Measurements from ENCODE around the gene KIF1A.

The KIF1A gene

DNA sequence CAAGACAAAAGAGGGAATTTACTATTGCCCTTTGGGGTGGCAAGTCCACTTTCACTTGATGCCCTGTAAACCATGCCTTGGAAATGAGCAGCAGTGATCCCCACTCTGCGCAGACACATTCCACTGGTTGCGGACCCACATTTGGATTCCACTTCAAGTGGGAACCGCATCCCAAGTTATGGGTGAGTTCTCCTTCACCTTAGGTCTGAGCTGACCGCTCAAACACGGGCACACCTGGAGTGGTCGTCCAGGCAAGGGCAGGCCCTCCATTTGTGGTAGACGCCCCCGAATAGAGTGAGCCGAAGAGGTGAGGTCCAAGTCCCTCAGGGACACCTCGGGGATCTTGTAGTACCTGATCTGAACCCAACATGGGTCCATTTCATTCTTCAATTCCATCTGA, 38.9 kb upstream of the KIF1A start:
- TF ChIP-seq, protein P1, sequence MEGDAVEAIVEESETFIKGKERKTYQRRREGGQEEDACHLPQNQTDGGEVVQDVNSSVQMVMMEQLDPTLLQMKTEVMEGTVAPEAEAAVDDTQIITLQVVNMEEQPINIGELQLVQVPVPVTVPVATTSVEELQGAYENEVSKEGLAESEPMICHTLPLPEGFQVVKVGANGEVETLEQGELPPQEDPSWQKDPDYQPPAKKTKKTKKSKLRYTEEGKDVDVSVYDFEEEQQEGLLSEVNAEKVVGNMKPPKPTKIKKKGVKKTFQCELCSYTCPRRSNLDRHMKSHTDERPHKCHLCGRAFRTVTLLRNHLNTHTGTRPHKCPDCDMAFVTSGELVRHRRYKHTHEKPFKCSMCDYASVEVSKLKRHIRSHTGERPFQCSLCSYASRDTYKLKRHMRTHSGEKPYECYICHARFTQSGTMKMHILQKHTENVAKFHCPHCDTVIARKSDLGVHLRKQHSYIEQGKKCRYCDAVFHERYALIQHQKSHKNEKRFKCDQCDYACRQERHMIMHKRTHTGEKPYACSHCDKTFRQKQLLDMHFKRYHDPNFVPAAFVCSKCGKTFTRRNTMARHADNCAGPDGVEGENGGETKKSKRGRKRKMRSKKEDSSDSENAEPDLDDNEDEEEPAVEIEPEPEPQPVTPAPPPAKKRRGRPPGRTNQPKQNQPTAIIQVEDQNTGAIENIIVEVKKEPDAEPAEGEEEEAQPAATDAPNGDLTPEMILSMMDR (IDR thresholded peaks at IDR 0.05; ENCODE audit: insufficient read depth, low read depth, low read length, missing control alignments): no peak
- H3K4me3 ChIP-seq (ENCODE audit: low read depth, low read length): no peak overlapping the region
- DNase-seq (ENCODE audit: low read depth): no peak

DNA sequence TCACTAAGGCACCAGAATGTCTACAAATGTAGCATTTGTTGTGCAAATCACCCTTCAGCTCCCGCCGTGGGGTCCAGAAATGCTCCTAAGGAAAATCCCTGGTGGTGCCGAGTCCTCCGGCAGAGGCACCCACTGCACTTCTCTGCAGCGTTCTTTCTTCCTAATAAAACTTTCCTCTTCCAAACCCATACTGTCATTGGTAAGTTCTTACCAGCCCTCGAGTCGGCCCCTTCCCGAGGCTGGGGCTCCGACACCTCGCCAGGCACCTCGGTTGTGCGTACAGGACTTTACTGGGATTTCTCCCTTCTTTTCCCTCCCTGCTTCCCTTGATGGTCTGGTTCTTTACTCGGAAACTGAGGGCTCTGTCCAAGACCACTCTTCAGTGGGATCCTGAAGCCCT, 38.3 kb upstream of the KIF1A start:
- no peak for DNase-seq (ENCODE audit: low read depth)
- H3K4me3 ChIP-seq (ENCODE audit: low read depth, low read length): no peak overlapping the region
- TF ChIP-seq, protein P1 (IDR thresholded peaks at IDR 0.05; ENCODE audit: insufficient read depth, low read depth, low read length, missing control alignments): no peak

DNA sequence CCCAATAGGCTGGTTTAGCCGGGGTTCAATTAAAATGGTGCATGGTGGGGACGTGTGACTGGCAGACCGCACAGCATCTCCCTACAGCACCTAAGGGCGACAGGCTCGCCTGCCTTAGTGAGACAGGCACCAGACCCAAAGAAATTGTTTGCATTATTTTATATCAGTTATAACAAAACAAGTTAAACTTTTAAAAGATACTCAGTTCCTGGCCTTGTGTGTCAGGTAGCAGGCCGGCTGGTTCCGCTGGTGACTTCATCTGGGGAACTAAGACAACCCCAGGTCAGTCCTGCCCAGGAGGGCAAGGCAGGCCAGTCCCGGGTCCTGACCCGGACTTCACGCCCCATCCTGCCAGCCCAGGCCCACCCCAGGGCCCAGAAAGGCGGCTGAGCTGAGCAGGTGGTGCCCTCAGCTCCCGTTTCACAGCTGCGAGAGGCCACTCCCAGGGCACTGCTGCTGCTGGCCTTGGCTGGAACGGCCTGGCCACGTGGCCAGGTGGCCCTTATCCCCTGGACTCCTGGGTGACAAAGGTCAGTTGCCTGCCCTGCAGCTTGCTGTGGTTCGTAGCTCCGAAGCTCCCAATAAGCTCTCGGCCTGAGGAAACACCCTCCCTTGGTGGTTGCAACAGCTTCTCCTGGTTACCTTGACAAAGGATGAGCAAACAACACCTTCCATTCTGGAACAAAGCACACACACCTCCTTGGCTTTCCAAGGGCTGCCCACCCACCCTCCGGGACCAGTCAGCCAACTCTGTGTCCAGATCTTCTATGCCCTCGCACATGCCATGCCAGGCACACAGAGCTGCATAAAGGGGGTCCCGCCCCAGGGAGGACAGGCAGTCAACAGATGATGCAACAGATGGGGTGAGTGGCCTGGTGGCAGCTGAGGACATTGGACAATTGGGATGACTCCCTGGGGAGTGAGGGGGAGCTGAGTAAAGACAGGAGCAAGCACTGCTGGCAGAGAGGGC, 37.3 kb upstream of the KIF1A start:
- TF ChIP-seq, protein P1 (IDR thresholded peaks at IDR 0.05; ENCODE audit: insufficient read depth, low read depth, low read length, missing control alignments): no peak
- DNase-seq (ENCODE audit: low read depth): no peak
- no peak overlapping the region for H3K4me3 ChIP-seq (ENCODE audit: low read depth, low read length)

DNA sequence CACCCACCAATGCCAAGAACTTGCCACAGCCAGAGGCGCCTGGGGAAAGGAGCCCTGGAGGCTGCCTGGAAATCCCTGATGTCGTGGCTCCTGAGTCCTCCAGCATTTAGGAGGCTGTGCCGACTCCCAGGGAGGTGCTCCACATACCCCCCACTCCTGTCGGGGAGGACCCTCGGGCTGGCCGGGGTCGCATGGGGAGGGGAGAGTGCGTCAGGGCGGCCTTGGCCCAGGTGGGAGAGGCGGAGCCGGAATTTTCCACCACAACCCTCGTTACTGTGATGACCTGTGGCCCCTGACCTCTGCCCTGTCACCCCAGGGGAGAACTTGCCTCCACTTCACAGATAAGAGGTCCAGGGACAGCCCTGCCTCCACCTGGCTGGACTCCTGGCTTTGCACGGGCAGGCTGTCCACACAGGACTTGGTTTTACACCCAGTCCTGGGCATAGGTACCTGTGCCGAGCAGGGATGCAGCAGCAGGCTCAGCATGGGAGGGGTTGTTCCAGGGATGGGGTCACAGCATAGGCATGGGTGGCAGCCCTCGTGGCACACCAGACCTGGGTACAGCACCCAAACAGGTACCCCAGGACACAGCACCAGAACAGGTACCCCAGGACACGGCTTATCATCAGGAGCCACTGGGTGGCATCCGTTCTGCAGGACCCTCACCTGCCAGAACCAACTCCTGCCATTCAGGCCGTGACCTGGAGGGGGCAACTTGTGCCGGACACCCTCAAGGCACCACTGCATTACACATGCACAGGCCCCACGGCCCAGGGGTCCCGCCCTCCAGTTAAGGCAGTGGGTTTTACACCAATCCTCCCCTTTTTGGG, 36.3 kb upstream of the KIF1A start:
- TF ChIP-seq, protein P1 (IDR thresholded peaks at IDR 0.05; ENCODE audit: insufficient read depth, low read depth, low read length, missing control alignments): peak; percentile 27
- peak; percentile 41 for DNase-seq (ENCODE audit: low read depth)
- H3K4me3 ChIP-seq (ENCODE audit: low read depth, low read length): no peak overlapping the region

DNA sequence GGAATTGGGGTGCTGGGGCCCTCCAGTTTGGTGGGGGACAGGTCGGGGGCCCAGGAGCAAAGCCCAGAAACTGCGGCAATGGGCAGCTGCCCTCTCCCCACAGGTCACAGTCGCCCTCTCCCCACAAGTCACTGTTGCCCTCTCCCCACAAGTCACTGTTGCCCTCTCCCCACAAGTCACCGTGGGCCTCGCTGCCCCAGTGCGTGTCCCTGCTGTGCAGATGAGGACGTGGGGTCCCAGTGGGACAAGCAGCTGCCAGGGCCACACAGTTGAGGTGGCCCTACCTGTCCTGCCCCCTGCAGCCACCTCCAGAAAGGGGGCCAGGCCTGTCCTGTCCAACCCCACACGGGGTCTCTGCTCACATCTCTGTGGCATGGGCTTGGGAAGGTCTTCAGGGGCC, 35.7 kb upstream of the KIF1A start:
- no peak for DNase-seq (ENCODE audit: low read depth)
- no peak overlapping the region for H3K4me3 ChIP-seq (ENCODE audit: low read depth, low read length)
- TF ChIP-seq, protein P1 (IDR thresholded peaks at IDR 0.05; ENCODE audit: insufficient read depth, low read depth, low read length, missing control alignments): no peak

DNA sequence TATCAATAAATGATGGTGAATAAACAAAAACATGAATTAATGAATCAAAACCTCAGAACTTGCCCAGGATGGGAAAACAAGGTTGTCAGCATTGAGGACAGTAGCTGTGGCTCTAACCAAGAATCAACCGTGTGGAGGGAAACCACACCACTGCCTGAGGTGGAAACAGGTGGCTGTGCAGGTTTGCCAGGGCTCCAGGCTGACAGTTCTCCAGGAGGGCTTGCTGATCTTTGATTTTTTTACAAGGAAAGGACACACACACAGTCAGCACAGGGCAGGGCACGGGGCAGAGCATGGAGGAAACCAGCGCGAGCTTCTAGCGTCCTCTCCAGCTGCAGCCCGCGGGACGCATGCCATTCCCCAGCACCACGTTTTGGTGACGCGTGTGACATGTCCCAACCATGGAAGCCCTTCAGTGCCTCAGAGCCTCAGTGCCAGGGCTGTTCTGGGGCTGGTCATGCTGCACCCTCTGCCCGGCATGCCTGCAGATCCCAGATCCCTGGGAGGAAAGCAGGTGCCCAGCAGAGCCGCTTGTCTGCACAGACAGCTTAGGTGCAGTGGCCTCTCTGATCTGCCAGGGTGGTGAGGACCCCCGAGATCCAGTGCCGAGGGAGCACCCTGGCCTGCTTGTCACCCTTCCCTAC, 32.8 kb upstream of the KIF1A start:
- TF ChIP-seq, protein P1 (IDR thresholded peaks at IDR 0.05; ENCODE audit: insufficient read depth, low read depth, low read length, missing control alignments): no peak
- no peak overlapping the region for H3K4me3 ChIP-seq (ENCODE audit: low read depth, low read length)
- no peak for DNase-seq (ENCODE audit: low read depth)
